GM12873 (cell line): ENCODE results near the gene GPRC5A.

Experiments used
- CTCF ChIP-seq: IDR thresholded peaks from 2 replicates; pipeline ENCODE4 v1.5.1; 2012; ENCODE audit warnings: low read depth, mild to moderate bottlenecking, moderate library complexity, low read length, control low read depth; ENCODE audit not compliant: insufficient read depth; ENCODE audit errors: missing control alignments

Gene GPRC5A

GRCh38 chr12:12881151-12881909 is 10.0 kb upstream of the GPRC5A start:
- no peak for TF ChIP-seq CTCF

- TF ChIP-seq CTCF, result no peak
Measured at GRCh38 chr12:12882288-12882687, 9.1 kb upstream of the GPRC5A start.

- no peak for TF ChIP-seq CTCF
Measured at GRCh38 chr12:12883369-12884001, 7.9 kb upstream of the GPRC5A start.

- no peak for TF ChIP-seq CTCF
Measured at GRCh38 chr12:12885096-12885792, 6.1 kb upstream of the GPRC5A start.

- TF ChIP-seq CTCF, result no peak
Measured at GRCh38 chr12:12887471-12887870, 3.9 kb upstream of the GPRC5A start.

- TF ChIP-seq CTCF, result no peak
Measured at GRCh38 chr12:12889701-12890100, 1.7 kb upstream of the GPRC5A start.

GRCh38 chr12:12890543-12891079 is 751 bp upstream of the GPRC5A start:
- no peak for TF ChIP-seq CTCF
